ENCODE results near the gene SYMPK.

GRCh38 chr19:45821570-45821969, 41.4 kb downstream of the SYMPK start:
- TF ChIP-seq, protein P1, sequence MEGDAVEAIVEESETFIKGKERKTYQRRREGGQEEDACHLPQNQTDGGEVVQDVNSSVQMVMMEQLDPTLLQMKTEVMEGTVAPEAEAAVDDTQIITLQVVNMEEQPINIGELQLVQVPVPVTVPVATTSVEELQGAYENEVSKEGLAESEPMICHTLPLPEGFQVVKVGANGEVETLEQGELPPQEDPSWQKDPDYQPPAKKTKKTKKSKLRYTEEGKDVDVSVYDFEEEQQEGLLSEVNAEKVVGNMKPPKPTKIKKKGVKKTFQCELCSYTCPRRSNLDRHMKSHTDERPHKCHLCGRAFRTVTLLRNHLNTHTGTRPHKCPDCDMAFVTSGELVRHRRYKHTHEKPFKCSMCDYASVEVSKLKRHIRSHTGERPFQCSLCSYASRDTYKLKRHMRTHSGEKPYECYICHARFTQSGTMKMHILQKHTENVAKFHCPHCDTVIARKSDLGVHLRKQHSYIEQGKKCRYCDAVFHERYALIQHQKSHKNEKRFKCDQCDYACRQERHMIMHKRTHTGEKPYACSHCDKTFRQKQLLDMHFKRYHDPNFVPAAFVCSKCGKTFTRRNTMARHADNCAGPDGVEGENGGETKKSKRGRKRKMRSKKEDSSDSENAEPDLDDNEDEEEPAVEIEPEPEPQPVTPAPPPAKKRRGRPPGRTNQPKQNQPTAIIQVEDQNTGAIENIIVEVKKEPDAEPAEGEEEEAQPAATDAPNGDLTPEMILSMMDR (IDR thresholded peaks at IDR 0.05) = no peak
- no peak for TF ChIP-seq POLR2A (IDR thresholded peaks at IDR 0.05)

All from Peyer's patch (tissue), 4 donors.